GM18511 (cell line): ENCODE data around the gene BMPR1A.
"Not testable (repeated sequence)": the region's sequence is repeated elsewhere in the genome, so short reads cannot be mapped to it uniquely, and the experiment has no call there.

Experiments
- ATAC-seq: cut with Tn5 transposase; IDR thresholded peaks from one replicate; pipeline ENCODE4 v1.9.1; 2021; ENCODE audit warnings: mild to moderate bottlenecking, moderate library complexity; ENCODE audit not compliant: unreplicated experiment

The BMPR1A gene

GRCh38 chr10:86871563-86872183, 115.3 kb downstream of the BMPR1A start:
- no peak for ATAC-seq

- ATAC-seq: no peak
Measured at GRCh38 chr10:86872757-86873156, 116.3 kb downstream of the BMPR1A start.

GRCh38 chr10:86876748-86877147, 120.3 kb downstream of the BMPR1A start:
- ATAC-seq: no peak

GRCh38 chr10:86878983-86879713, 122.7 kb downstream of the BMPR1A start:
- ATAC-seq: peak; percentile 59

- ATAC-seq: no peak
Measured at GRCh38 chr10:86880971-86881370, 124.6 kb downstream of the BMPR1A start.

GRCh38 chr10:86888585-86889381, 132.4 kb downstream of the BMPR1A start:
- ATAC-seq: peak; percentile 98

- ATAC-seq: no peak
Measured at GRCh38 chr10:86889997-86890396, 133.6 kb downstream of the BMPR1A start.

- ATAC-seq: no peak
Measured at GRCh38 chr10:86898511-86898910, 142.1 kb downstream of the BMPR1A start.

GRCh38 chr10:86899132-86899531, 142.7 kb downstream of the BMPR1A start:
- no peak for ATAC-seq

- no peak for ATAC-seq
Measured at GRCh38 chr10:86899670-86900276, 143.4 kb downstream of the BMPR1A start.

GRCh38 chr10:86900955-86901354, 144.5 kb downstream of the BMPR1A start:
- ATAC-seq: no peak

GRCh38 chr10:86904600-86904999, 148.2 kb downstream of the BMPR1A start:
- no peak for ATAC-seq

- no peak for ATAC-seq
Measured at GRCh38 chr10:86905429-86905828, 149.0 kb downstream of the BMPR1A start.

- ATAC-seq: no peak
Measured at GRCh38 chr10:86914734-86915133, 158.3 kb downstream of the BMPR1A start.

GRCh38 chr10:86918022-86918471, 161.6 kb downstream of the BMPR1A start:
- no peak for ATAC-seq

- no peak for ATAC-seq
Measured at GRCh38 chr10:86922553-86922961, 166.1 kb downstream of the BMPR1A start.

GRCh38 chr10:86929468-86930380, 173.3 kb downstream of the BMPR1A start:
- no peak for ATAC-seq

GRCh38 chr10:86931872-86932271, 175.5 kb downstream of the BMPR1A start:
- ATAC-seq: no peak

- ATAC-seq: no peak
Measured at GRCh38 chr10:86932674-86933073, 176.3 kb downstream of the BMPR1A start.

- not testable (repeated sequence) for ATAC-seq
Measured at GRCh38 chr10:86934162-86934711, 177.8 kb downstream of the BMPR1A start.
